ENCODE data around the gene ABCD1.

- TF ChIP-seq CTCF (IDR thresholded peaks at IDR 0.05), result no peak
- TF ChIP-seq SP1 (CRISPR knock-in tag; conservative IDR thresholded peaks at IDR 0.05), result no peak
- TF ChIP-seq NR3C1 (CRISPR knock-in tag; conservative IDR thresholded peaks at IDR 0.05; ENCODE audit: low read depth), result no peak
- no peak for TF ChIP-seq NFE2L1 (CRISPR knock-in tag; IDR thresholded peaks at IDR 0.05)
- TF ChIP-seq FOXJ3 (CRISPR knock-in tag; IDR thresholded peaks at IDR 0.05; ENCODE audit: borderline replicate concordance), result no peak
- no peak for TF ChIP-seq FOXP1 (CRISPR knock-in tag; IDR thresholded peaks at IDR 0.05; ENCODE audit: borderline replicate concordance)
- TF ChIP-seq ATF1 (CRISPR knock-in tag; IDR thresholded peaks at IDR 0.05), result no peak
- no peak for TF ChIP-seq NR1H2 (CRISPR knock-in tag; IDR thresholded peaks at IDR 0.05)
- no peak for TF ChIP-seq PRDM15 (CRISPR knock-in tag; IDR thresholded peaks at IDR 0.05)
- TF ChIP-seq RELA (CRISPR knock-in tag; IDR thresholded peaks at IDR 0.05; ENCODE audit: borderline replicate concordance), result no peak
- no peak for TF ChIP-seq ESRRA (CRISPR knock-in tag; IDR thresholded peaks at IDR 0.05; ENCODE audit: borderline replicate concordance)
- TF ChIP-seq, protein P1, sequence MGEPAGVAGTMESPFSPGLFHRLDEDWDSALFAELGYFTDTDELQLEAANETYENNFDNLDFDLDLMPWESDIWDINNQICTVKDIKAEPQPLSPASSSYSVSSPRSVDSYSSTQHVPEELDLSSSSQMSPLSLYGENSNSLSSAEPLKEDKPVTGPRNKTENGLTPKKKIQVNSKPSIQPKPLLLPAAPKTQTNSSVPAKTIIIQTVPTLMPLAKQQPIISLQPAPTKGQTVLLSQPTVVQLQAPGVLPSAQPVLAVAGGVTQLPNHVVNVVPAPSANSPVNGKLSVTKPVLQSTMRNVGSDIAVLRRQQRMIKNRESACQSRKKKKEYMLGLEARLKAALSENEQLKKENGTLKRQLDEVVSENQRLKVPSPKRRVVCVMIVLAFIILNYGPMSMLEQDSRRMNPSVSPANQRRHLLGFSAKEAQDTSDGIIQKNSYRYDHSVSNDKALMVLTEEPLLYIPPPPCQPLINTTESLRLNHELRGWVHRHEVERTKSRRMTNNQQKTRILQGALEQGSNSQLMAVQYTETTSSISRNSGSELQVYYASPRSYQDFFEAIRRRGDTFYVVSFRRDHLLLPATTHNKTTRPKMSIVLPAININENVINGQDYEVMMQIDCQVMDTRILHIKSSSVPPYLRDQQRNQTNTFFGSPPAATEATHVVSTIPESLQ (CRISPR knock-in tag; IDR thresholded peaks at IDR 0.05), result no peak
- TF ChIP-seq, protein P2, sequence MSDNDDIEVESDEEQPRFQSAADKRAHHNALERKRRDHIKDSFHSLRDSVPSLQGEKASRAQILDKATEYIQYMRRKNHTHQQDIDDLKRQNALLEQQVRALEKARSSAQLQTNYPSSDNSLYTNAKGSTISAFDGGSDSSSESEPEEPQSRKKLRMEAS (CRISPR knock-in tag; IDR thresholded peaks at IDR 0.05), result no peak
- TF ChIP-seq TEAD1 (CRISPR knock-in tag; IDR thresholded peaks at IDR 0.05), result no peak
Measured at GRCh38 chrX:153725832-153726285, 1.2 kb downstream of the ABCD1 start.
